22Rv1 (cell line): ENCODE results near the gene CFAP221.

Experiments used
- ZFX ChIP-seq: fragments of 450-650 bp; IDR thresholded peaks from 2 replicates; pipeline ENCODE4 v1.6.1; 2017; ENCODE audit warnings: antibody characterized with exemption, borderline replicate concordance
- TF ChIP-seq, protein P1 (sequence below): fragments of 450-650 bp; IDR thresholded peaks from 2 replicates; pipeline ENCODE4 v1.5.1; 2017; ENCODE audit warnings: mild to moderate bottlenecking

- TF ChIP-seq, protein P1, sequence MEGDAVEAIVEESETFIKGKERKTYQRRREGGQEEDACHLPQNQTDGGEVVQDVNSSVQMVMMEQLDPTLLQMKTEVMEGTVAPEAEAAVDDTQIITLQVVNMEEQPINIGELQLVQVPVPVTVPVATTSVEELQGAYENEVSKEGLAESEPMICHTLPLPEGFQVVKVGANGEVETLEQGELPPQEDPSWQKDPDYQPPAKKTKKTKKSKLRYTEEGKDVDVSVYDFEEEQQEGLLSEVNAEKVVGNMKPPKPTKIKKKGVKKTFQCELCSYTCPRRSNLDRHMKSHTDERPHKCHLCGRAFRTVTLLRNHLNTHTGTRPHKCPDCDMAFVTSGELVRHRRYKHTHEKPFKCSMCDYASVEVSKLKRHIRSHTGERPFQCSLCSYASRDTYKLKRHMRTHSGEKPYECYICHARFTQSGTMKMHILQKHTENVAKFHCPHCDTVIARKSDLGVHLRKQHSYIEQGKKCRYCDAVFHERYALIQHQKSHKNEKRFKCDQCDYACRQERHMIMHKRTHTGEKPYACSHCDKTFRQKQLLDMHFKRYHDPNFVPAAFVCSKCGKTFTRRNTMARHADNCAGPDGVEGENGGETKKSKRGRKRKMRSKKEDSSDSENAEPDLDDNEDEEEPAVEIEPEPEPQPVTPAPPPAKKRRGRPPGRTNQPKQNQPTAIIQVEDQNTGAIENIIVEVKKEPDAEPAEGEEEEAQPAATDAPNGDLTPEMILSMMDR = no peak
- TF ChIP-seq ZFX = no peak
Observed at GRCh38 chr2:119672161-119672862, 128.1 kb downstream of the CFAP221 start.
